ENCODE results near the gene PNPLA7. TPM values are rescaled to one million over a fixed set of nuclear protein-coding genes. Genes with fewer than 3 reads are reported as not detected.
A peak's percentile ranks its signal among the peaks of the same experiment; 100 is the strongest.
"Not testable (repeated sequence)": the region's sequence is repeated elsewhere in the genome, so short reads cannot be mapped to it uniquely, and the experiment has no call there.

PNPLA7 gene
- total RNA-seq, 1 experiment from 2014 or later, result 1.8 TPM

GRCh38 chr9:137551264-137552021, 1.2 kb upstream of the PNPLA7 start, which contains the start of gene MRPL41 (continued):
- peak; percentile 23 to 50 (median 50) for TF ChIP-seq CTCF (IDR thresholded peaks at IDR 0.05 in 2 of 3, conservative IDR thresholded peaks at IDR 0.05 in 1 of 3; ENCODE audit: borderline replicate concordance in 1 of 3, insufficient read depth in 1 of 3, low read depth in 2 of 3, low read length in 2 of 3)
- TF ChIP-seq JUND (IDR thresholded peaks at IDR 0.05), result no peak
- TF ChIP-seq ZFX (IDR thresholded peaks at IDR 0.05), result 0 out of 2 replicates have a peak, but pooled peaks have one; percentile 47
- peak; percentile 88 for TF ChIP-seq POLR2AphosphoS5 (IDR thresholded peaks at IDR 0.05; ENCODE audit: low read depth, low read length)
- no peak for TF ChIP-seq CEBPB (IDR thresholded peaks at IDR 0.05; ENCODE audit: low read depth)
- no peak for TF ChIP-seq RAD21 (IDR thresholded peaks at IDR 0.05; ENCODE audit: low read depth)
- TF ChIP-seq FOSL1 (IDR thresholded peaks at IDR 0.05; ENCODE audit: low read depth), result no peak
- TF ChIP-seq EGR1 (IDR thresholded peaks at IDR 0.05; ENCODE audit: low read depth), result no peak
- TF ChIP-seq ZNF274 (IDR thresholded peaks at IDR 0.05; ENCODE audit: low read depth, low read length), result no peak
- peak; percentile 48 for TF ChIP-seq POLR2A (IDR thresholded peaks at IDR 0.05; ENCODE audit: borderline replicate concordance, extremely low read depth, insufficient read depth, insufficient read length)
- TF ChIP-seq YY1 (IDR thresholded peaks at IDR 0.05; ENCODE audit: extremely low read depth, insufficient replicate concordance, low read depth, low read length), result no peak
- no peak for TF ChIP-seq TCF7L2 (IDR thresholded peaks at IDR 0.05; ENCODE audit: borderline replicate concordance, extremely low read depth, insufficient read depth, insufficient read length)
- no peak for TF ChIP-seq SRF (IDR thresholded peaks at IDR 0.05; ENCODE audit: low read depth)
- TF ChIP-seq REST (IDR thresholded peaks at IDR 0.05; ENCODE audit: low read depth), result no peak

DNA sequence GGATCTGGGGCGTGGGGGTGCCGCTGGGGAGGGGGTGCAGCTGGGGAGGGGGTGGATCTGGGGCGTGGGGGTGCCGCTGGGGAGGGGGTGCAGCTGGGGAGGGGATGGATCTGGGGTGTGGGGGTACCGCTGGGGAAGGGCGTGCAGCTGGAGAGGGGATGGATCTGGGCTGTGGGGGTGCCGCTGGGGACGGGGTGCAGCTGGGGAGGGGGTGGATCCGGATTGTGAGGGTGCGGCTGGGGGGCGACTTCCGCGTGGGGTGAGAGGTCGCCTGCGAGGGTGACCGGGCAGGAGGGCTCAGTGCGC, 709 bp upstream of the PNPLA7 start:
- H2AFZ ChIP-seq (ENCODE audit: low read depth, low read length, poor library complexity, severe bottlenecking); H3K9me2 ChIP-seq (ENCODE audit: insufficient read depth); POLR2A ChIA-PET; H3K9me3 ChIP-seq (ENCODE audit: control insufficient read depth in 1 of 2, insufficient read depth in 1 of 2, low read depth in 1 of 2, low read length in 2 of 2); intact Hi-C loops (cut with micrococcal nuclease); CTCF ChIA-PET; H4K20me1 ChIP-seq (ENCODE audit: insufficient read depth); RAD21 ChIA-PET (ENCODE audit: low non-redundant PET in 1 of 2, low total read pairs in 2 of 2, uncharacterized antibody in 2 of 2, unreplicated experiment in 2 of 2); H3K27me3 ChIP-seq (ENCODE audit: insufficient read depth, low read length); DNase-seq (ENCODE audit: low read depth, low spot score); ATAC-seq; BruUV-seq (replicated peaks): not testable (repeated sequence)
- H3K27ac ChIP-seq (ENCODE audit: low read depth, low read length), result peak overlapping the region; percentile 87
- H3K36me3 ChIP-seq (ENCODE audit: control insufficient read depth in 1 of 2, insufficient read depth in 2 of 2, low read length in 2 of 2), result peaks cover 15 to 16% of the 10 kb centered on the region in 2 experiments; a peak in 3 of 4 replicates
- H3K9ac ChIP-seq (ENCODE audit: low read length), result peak overlapping the region; percentile 62
- peak overlapping the region; percentile 51 to 63 for H3K4me3 ChIP-seq (replicated peaks in 1 of 2; ENCODE audit: low read depth in 1 of 2, low read length in 2 of 2)
- H3K4me2 ChIP-seq (ENCODE audit: low read length), result peak overlapping the region; percentile 82
- peaks cover 16% of the 10 kb centered on the region for H3K79me2 ChIP-seq (ENCODE audit: insufficient read depth, low read length)
- peaks cover 11 to 22% of the 10 kb centered on the region in 2 experiments for H3K4me1 ChIP-seq (ENCODE audit: control insufficient read depth in 1 of 2, insufficient read depth in 2 of 2, low read length in 2 of 2)
